Bronchial epithelial cell (primary cell): ENCODE results near the gene FABP2. TPM values are rescaled to one million over a fixed set of nuclear protein-coding genes. Genes with fewer than 3 reads are reported as not detected.

Source experiments
- DNase-seq: peaks from one replicate; pipeline ENCODE4 v3.0.0-alpha.2; 2010; ENCODE audit warnings: low read depth
- FAIRE-seq: peaks from 2 replicates; lab custom pipeline; 2011; peaks lifted over from hg19 to GRCh38; lab: Jason Lieb, UNC
- H3K27me3 ChIP-seq: 2 replicates; pipeline ENCODE4 v1.5.1; 2011; ENCODE audit warnings: low read length; ENCODE audit not compliant: control insufficient read depth, insufficient read depth
- H3K36me3 ChIP-seq: 2 replicates; pipeline ENCODE4 v1.5.1; 2011; ENCODE audit warnings: low read length; ENCODE audit not compliant: control insufficient read depth, insufficient read depth
- H3K4me3 ChIP-seq: 2 replicates; pipeline ENCODE4 v1.5.1; 2011; ENCODE audit warnings: mild to moderate bottlenecking, low read depth, low read length, control low read depth
- CTCF ChIP-seq: IDR thresholded peaks from 2 replicates; pipeline ENCODE4 v1.5.1; 2011; ENCODE audit warnings: mild to moderate bottlenecking, moderate library complexity, low read length, control low read depth, inconsistent platforms; ENCODE audit not compliant: insufficient read depth, severe bottlenecking
- total RNA-seq: library from RNA; depleted of rRNA; stranded (reverse); fragments of >200 nt; gene quantifications from 2 replicates; pipeline ENCODE4 v1.2.1, GENCODE V29; 2014

The FABP2 gene
- total RNA-seq, 1 donor from 2014 or later = not detected

- peak; percentile 28 for FAIRE-seq
Observed at GRCh38 chr4:119303587-119304305, 18.2 kb downstream of the FABP2 start.

GRCh38 chr4:119302073-119302832 lies 19.7 kb downstream of the FABP2 start:
- DNase-seq (no peak), FAIRE-seq (no peak)
- TF ChIP-seq CTCF = no peak
- H3K36me3 ChIP-seq = no peaks in the 10 kb centered on the region
- no peak overlapping the region for H3K4me3 ChIP-seq
- no peaks in the 10 kb centered on the region for H3K27me3 ChIP-seq

More at GRCh38 chr4:119303587-119304305, 18.2 kb downstream of the FABP2 start:
- TF ChIP-seq CTCF = no peak
- H3K4me3 ChIP-seq = no peak overlapping the region
- no peaks in the 10 kb centered on the region for H3K36me3 ChIP-seq
- DNase-seq = peak; percentile 19
- no peaks in the 10 kb centered on the region for H3K27me3 ChIP-seq

GRCh38 chr4:119300101-119300978 lies 21.6 kb downstream of the FABP2 start:
- no peak for TF ChIP-seq CTCF
- peaks cover 1% of the 10 kb centered on the region for H3K36me3 ChIP-seq
- H3K4me3 ChIP-seq = peak overlapping the region; percentile 62
- no peaks in the 10 kb centered on the region for H3K27me3 ChIP-seq
- DNase-seq = peak; percentile 96
- FAIRE-seq = no peak

- Histone ChIP-seq H3K36me3 (peaks cover 1% of the 10 kb centered on the region), H3K27me3 (no peaks in the 10 kb centered on the region), H3K4me3 (peak overlapping the region; percentile 62)
- FAIRE-seq (no peak), DNase-seq (no peak)
- no peak for TF ChIP-seq CTCF
Observed at GRCh38 chr4:119299741-119300100, 22.2 kb downstream of the FABP2 start.

GRCh38 chr4:119299260-119299671 lies 22.7 kb downstream of the FABP2 start:
- peak; percentile 39 for DNase-seq
- Histone ChIP-seq H3K27me3 (no peaks in the 10 kb centered on the region), H3K36me3 (peaks cover 1% of the 10 kb centered on the region), H3K4me3 (peak overlapping the region; percentile 62)
- FAIRE-seq = no peak
- no peak for TF ChIP-seq CTCF
